Transverse colon (tissue), 4 donors: ENCODE measurements around the gene GMPR2.

Source experiments
- CTCF ChIP-seq, 5 experiments: fragments of 200-600 bp in 3 of 5; fragments of 450-650 bp in 2 of 5; sonication (generic) in 3 of 5; IDR thresholded peaks; 1 replicate in 2 of 5; 2 replicates in 3 of 5; pipeline ENCODE4 v1.5.1; 2016 to 2017; ENCODE audit warnings: antibody characterized with exemption in 5 of 5, inconsistent platforms in 3 of 5, mild to moderate bottlenecking in 2 of 5, moderate library complexity in 1 of 5
- EP300 ChIP-seq: sonication (generic); formaldehyde crosslinking; IDR thresholded peaks from one replicate; pipeline ENCODE4 v1.6.1; 2017; ENCODE audit warnings: antibody characterized with exemption, low read depth
- POLR2A ChIP-seq: fragments of 450-650 bp; IDR thresholded peaks from one replicate; pipeline ENCODE4 v1.6.1; 2016; ENCODE audit warnings: antibody characterized with exemption, mild to moderate bottlenecking, moderate library complexity
- POLR2AphosphoS5 ChIP-seq, 3 donors: sonication (generic); formaldehyde crosslinking; IDR thresholded peaks; one replicate each; pipeline ENCODE4 v1.6.1; 2016; ENCODE audit warnings: antibody characterized with exemption in 3 of 3

GRCh38 chr14:24184104-24184970 lies 48.4 kb upstream of the GMPR2 start:
- TF ChIP-seq POLR2AphosphoS5 (IDR thresholded peaks at IDR 0.05) (no peak), CTCF (IDR thresholded peaks at IDR 0.05) (no peak), POLR2A (no peak), EP300 (no peak)
